ENCODE data around the gene NLRC5.
"Not testable (repeated sequence)": the region's sequence is repeated elsewhere in the genome, so short reads cannot be mapped to it uniquely, and the experiment has no call there.

The NLRC5 gene

DNA sequence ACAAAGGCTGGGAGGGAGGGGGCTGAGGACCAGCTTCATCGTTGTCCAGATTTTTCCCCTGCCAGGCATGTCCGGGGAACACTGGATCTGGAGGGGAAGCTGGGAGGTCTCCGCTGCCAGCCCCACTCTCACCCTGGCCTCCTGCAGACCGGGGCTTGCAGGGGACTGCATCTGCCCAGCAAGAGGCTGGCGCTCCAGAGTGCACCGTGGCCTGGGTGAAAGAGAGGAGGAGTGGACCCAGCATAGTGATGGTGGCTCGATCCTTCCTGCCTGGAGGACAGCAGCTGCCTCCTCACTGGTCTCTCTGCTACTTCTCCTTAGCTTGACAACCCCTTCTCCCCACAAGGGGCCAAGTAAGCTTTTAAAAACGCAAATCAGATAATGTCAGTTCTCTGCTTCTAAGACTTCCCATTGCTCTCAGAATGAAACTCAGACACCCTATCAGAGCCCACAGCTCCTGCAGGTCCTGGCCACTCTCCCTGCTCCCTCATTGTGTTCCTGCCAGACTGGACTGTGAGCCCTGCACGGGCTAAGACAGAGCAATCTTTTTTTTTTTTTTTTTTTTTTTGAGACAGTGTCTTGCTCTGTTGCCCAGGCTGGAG is 118.1 kb downstream of the NLRC5 start:
- DNase-seq (ENCODE audit: low read depth): no peak

DNA sequence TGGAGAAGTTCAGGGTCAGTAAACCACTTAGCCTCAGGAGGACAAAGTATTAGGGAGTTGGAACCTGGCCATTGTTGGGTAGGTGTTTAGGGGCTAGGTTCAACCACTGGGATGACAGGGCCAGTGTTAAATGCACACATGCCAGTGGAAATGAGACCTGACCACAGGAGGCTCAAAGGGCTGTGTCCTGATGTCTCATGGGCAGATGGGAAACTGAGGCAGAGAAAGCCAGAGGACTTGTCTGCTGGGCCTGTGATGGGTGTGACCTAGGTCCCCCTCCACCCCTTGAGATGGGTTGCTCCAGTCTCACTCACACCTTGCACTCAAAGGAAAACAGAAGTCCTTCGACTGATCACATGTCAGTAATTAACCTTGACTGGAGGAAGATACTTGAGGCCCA is 119.1 kb downstream of the NLRC5 start:
- no peak for DNase-seq (ENCODE audit: low read depth)

DNA sequence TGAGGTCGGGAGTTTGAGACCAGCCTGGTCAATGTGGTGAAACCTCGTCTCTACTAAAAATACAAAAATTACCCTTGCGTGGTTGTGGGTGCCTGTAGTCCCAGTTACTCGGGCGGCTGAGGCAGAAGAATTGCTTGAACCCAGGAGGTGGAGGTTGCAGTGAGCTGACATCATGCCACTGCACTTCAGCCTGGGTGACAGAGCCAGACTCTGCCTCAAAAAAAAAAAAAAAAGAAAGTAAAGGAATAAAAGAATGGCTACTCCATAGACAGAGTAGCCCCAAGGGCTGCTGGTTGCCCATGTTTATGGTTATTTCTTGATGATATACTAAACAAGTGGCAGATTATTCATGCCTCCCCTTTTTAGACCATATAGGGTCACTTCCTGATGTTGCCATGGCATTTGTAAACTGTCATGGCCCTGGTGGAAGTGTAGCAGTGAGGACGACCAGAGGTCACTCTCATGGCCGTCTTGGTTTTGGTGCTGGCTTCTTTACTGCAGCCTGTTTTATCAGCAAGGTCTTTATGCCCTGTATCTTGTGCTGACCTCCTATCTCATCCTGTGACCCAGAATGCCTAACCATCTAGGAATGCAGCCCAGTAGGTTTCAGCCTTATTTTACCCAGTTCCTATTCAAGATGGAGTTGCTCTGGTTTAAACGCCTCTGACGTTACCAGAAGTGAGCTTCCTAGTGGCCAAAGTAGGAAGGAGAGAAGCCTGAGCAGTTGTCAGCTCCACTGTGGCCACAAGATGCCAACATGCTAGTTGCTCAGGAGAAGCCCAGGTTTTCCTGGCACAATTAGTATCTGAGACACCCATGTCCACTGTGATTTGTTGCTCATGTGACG is 120.1 kb downstream of the NLRC5 start:
- not testable (repeated sequence) for DNase-seq (ENCODE audit: low read depth)

DNA sequence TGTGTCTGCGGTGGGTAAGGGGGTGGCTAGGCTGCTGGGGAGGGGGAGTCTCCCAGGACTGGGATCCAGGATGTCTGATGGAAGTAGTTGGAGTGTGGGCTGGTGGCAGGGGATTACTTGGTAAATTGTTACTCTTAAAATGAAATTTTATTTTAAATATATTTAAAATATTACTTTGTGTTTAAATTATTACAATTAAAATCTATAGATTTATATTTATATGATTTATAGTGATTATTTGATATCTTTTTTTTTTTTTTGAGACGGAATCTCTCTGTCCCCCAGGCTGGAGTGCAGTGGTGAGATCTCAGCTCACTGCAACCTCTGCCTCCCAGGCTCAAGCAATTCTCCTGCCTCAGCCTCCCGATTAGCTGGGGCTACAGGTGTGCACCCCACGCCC is 121.6 kb downstream of the NLRC5 start:
- no peak for DNase-seq (ENCODE audit: low read depth)

DNA sequence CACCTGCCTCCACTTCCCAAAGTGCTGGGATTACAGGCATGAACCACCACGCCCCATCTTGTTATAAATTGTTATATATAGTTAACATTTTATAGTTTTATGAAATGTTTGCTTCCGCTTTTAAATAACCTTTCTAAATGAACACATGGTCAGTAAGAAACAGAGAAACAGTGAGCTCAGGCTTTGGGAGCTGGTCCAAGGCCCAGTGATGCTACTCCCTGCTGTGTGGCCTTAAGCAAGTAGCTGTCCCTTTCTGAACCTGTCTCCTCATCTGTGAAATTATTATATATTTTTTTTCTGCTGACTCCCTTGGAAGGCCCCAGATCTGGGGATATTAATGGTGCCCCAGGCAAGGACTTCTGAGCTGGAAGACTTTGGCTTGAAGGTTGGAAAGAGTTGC is 122.1 kb downstream of the NLRC5 start:
- DNase-seq (ENCODE audit: low read depth): no peak

DNA sequence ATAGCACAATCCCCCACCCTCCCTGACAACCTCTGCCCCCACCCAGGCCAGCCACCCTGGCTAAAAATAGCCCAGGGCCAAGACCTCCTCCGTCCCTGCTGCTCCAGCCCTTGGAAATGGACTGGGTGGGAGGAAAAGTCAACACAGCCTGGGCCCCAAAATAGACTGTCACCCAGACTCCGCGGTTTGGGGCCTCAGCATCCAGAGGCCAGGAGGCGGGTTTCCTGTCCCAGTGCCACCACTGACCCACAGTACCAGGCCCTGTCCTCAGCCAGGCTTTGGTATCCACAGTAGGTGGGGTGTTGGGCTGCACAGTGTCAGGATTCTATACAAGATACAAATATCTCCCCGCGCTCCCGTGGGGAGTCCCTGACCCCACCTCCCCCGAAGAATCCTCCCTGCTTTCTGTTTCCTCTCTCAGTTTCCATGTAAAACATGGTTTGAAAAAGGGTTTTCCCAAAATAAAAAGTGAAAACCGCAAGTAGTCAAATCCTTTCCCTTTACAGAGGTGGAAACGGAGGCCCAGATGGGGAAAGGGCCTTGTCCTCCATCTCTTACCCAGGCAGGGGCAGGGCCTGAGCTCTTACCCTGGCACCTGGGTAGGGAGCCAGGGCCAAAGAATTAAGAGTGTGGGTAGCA is 123.2 kb downstream of the NLRC5 start:
- peak; percentile 30 for DNase-seq (ENCODE audit: low read depth)

DNA sequence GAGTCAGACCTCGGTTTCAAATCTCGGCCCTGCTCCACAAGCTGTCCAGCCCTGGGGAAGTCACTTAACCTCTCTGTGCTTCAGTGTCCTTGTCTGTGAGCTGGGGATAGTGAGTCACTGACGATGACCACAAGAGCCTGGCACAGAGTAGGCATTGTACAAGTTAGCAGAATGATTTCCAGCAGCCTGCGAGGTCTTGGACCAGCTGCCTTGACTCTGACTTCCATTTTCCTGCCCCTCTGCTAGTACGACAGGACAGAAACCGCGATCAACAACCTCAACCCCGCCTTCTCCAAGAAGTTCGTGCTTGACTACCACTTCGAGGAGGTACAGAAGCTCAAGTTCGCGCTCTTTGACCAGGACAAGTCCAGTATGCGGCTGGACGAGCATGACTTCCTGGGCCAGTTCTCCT is 123.7 kb downstream of the NLRC5 start:
- peak; percentile 47 for DNase-seq (ENCODE audit: low read depth)

DNA sequence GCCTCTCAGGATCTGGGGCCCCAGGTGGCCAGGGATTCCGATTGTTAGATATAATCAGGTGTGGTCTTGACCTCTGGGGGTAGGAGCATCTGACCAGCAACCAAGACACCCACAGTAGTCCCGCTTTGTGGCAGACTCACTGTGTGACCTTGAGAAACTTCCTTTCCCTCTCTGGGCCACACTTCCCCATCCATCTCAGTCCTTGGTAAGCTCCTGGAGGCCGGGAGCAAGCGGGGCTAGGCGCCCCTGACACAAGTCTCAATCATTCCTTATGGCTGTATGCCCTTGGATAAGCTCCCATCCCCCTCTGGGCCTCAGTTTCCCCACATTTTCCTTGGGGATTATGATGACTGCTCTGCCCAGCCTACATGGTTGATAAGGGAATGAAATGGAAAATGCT is 124.3 kb downstream of the NLRC5 start:
- no peak for DNase-seq (ENCODE audit: low read depth)

DNA sequence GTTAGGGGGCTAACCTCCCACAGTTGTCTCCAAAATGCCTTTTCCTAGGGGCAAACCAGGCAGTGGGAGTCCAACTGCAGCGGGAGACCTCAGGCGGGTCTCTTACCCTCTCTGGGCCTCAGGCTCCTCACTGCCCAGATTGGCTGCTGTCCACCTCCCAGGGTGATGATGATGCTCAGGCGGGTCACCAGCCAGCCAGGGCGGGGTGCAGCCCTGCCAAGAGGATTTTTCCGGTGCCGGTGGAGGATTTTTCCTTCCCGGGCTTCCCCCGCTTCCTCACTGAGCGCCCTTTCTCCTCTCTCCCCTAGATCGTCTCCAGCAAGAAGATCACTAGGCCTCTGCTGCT is 125.8 kb downstream of the NLRC5 start:
- no peak for DNase-seq (ENCODE audit: low read depth)

DNA sequence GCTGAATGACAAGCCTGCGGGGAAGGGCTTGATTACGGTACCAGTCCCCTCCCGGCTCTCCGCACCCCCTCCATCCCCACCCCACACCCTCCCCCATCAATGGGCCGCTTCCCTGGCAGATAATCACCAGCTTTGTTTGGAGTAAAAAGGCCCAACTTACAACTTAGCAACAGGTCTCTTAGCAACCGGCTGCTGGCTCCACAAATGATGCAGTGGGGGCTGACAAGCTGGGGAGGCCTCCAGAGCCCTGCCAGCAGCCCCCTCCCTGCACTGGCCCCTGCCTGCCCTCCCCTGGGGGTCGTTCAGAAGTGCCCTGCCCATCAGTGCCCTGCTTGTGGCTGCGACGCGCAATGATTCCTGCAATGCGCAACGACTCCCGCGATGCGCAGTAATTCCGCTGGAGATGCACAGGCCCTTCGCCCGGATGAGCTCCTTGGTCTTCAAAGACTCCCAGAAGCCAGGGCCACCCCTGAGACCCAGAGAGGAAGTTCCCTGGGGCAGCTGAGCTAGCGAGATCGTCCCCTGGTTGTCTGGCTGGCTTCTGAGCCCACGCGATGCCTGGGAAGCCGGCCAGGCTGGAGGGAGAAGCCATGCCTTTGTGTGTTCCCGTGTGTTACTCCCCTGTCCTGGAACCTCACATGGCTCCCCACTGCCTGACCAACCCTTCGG is 126.3 kb downstream of the NLRC5 start:
- DNase-seq (ENCODE audit: low read depth): no peak

DNA sequence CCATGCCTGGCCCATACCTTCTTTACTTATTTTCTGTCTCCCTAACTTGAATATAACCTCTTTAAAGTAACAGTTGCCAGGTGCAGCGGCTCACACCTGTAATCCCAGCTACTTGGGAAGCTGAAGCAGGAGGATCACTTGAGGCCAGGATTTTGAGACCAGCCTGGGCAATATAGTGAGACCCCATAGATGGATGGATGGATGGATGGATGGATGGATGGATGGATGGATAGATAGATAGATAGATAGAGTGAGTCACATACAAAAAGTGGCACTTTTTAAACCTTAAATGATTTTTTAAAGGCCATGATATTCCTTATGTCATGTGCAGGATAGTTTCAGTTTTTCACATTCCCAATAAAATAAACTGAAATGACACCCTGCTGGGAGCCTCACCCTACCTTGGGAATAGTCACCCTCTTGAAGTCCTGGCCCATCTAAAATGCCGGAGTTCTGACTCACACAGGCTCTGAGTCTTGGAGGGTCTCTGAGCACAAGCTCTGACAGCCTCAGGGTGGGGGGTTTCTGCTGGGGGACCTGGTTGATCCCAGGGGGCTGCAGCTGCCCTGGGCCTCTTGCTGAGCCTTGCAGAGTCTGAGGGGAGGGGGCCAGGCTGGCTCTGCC is 129.2 kb downstream of the NLRC5 start:
- DNase-seq (ENCODE audit: low read depth): peak; percentile 29

DNA sequence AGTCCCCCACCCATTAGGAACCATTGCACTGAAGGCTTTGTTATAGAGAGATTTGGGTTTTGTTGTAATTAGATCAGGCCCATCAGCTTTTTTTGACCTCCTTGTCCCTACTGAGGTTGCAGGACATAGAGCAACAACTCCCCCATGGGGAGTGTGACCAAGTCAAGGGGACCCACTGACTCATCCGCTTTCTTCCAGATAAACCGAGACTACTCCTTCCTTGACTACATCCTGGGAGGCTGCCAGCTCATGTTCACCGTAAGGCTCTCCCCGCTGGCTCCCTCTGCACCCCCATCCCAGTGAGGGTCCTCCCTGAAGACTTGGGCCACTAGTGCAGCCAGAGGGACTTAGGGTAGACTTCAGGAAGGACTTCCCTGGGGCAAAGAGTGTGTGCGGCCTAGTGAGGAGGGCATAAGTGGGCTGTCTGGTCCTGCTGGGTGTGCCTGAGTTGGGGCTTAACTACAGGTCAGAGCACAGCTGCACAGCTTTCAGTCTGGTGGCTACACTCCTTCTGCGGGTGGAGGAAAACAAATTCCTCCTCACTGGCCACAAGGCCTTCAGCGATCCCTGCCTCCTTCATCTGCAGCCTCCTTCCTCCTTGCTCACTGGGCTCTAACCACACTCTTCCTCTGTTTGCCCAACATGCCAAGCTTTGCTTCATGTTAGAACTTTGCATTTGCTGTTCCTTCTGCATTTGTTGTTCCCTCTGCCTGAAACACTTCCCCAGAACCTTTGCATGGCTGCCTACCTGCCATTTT is 134.0 kb downstream of the NLRC5 start:
- no peak for DNase-seq (ENCODE audit: low read depth)

DNA sequence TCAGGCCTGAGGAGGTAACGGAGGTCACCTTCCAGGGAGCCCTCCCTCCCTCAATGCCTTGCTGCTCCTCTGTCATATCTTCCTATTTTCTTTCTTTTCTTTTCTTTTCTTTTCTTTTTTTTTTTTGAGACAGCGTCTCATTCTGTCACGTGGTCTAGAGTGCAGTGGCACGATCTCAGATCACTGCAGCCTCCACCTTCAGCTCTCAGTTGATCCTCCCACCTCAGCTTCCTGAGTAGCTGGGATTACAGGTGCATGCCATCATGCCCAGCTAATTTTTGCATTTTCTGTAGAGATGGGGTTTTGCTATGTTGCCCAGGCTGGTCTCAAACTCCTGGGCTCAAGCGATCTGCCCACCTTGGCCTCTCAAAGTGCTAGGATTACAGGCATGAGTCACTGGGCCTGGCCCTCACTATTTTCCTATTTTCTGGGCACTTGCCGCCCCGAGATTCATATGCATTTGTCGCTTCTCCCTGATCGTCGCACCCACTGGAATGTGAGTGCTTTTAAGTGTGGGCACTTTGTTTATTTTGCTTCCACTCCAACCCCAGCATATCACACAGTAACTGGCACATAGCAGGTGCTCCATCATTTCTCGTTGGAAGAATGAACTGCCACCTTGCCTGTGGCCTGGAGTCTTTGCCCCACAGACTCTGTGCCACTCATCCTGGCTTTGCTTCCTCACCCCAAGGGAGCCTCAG is 134.8 kb downstream of the NLRC5 start:
- DNase-seq (ENCODE audit: low read depth): no peak

DNA sequence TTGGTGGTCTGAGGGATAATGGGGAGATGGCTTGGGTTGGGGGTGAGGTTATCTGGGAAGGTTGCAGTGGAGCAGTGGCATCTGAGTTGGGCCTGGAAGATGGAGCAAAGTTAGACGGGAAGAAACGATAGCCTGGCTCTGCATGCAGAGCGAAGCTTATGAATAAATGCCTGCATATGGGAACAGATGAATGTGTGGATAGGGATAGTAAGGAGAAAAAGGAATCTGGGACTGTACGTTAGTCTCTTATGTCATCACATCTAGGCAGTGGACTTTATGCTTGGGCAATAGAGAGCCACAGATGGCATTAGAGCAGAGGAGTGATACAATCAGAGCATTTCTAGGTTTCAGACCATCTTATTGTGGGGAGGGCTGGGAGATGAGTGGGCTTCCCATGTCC is 136.0 kb downstream of the NLRC5 start:
- no peak for DNase-seq (ENCODE audit: low read depth)

DNA sequence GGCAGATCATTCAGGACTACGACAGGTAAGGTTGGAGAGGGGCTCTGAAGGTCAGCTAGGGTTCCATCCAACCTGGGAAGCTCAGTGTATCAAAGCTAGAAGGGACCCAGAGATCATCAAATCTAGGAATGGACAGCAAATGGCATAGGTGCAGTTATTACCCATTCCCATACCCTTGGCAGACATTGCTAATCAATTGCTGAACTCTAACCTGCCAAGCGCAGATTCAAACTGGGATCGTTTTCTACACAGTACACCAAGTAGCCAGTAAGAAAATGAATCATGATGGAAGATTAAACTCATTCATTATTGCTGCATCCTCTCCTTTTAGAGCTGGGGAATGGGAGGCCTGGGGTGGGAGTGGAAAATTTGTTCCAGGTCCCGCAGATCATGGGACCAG is 136.6 kb downstream of the NLRC5 start:
- no peak for DNase-seq (ENCODE audit: low read depth)

DNA sequence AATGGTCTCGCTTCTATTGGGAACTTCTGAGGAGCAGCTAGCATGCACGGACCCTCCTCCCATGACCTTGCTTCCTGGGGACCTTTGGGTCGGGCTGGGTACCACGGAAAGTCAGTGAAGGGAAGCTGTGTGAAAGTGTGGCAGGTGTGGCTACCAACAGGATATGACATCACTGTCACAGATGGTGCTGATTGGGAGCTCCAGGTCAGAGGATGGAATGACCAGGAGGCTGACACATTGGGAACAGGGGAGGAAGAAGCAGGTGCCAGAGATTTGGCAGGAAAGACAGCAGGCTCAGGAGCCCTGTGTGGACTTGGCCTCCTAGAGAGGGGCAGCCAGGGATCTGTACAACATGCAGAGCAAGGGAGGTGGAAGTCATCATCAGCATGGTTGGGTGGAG is 137.1 kb downstream of the NLRC5 start:
- no peak for DNase-seq (ENCODE audit: low read depth)

DNA sequence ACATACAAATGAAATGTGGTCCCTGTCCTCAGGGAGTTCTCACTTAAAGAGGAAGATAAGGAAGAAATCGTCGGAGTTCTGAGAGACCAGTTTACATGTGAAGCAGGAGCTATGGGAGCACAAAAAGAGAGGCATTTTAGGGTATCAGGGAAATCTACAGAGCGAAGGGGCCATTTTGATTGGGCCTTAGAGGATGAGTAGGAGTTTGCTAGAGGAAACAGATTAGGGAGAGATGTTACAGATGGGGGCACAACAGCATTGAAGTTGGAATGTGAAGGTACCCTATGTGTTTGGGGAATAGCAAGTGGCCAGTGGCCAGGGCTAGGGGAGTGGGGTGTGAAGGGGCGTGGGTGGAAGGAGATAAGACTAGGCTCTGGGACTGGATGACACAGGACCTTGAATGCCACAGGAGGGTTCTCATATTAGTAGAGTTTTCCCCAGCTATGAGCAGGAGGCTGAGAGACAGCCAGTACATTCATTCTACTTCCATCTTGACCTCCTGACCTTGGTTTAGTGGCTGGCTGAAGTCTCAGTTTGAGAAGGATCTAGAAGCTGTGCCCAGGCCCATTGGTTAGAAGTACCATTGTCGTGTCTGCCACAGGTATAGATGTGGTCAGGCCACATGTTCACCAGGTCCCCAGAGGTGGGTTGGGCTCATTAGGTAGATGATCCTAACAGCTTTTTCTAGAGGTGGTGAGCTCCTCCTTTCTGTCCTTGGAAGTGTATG is 137.8 kb downstream of the NLRC5 start:
- DNase-seq (ENCODE audit: low read depth): peak; percentile 13

DNA sequence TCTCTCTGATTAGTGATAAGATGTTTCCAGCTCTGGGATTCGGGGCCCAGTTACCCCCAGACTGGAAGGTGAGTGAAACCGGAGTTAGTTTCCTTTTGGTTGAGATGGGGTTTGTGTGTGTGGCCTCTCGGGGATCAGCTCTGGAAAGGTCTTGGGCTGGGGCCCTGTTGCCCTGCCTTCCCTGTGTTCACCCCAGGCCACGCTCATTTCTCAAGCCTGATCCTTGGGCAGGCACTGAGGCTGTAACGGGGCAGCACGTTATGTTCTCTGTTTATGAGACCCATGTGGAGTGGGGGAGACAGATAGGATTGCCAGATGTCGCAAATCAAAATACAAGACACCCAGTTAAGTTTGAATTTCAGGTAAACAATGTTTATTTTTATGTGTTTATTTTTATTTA is 138.5 kb downstream of the NLRC5 start:
- no peak for DNase-seq (ENCODE audit: low read depth)

DNA sequence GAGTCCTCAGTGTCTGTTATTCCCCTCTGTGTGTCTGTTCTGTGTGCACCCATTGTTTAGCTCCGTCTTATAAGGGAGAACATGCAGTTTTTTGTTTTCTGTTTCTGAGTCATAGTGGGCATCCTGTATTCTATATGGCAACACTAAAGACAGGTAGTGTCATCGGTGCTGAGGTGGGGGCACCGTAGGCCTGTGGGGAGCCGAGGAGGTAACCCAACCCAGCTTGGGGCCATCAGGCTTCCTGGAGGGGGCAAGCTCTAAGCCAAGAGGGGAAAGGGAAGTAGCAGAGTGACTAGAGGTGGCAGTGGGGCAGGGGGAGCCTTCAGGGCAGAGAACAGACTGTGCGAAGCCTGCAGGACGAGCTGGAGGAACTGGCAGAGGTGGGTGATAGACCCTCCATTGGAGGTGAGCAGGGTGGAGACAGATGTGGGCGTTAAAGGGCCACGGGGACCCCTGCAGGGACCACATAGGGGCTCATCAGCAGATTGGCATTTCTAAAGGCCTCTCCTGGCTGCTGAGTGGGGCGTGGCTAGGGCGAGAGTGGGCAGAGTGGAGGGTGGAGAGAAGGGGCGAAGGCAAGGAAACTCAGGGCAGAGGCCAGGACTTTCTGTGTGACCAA is 139.5 kb downstream of the NLRC5 start:
- no peak for DNase-seq (ENCODE audit: low read depth)

DNA sequence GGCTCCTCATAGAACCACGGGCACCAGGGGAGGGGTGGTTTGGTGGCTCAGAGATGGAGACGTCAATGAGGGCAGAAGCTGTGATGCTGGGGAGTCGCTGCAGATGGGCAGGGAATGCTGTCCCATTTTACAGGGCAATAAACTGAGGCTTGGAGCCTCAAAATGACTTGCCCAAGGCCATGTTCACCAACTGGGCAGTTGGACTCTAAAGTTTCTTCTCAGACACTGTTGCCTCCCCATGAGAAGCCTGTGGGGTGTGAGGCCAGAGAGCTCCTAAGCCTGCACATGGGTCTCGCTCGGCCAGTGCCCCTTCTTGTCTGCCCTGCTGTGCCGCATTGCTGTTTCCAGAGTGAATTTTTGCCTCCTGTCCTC is 141.6 kb downstream of the NLRC5 start:
- DNase-seq (ENCODE audit: low read depth): no peak

All from EH (cell line).